Femur (tissue), 1 donor: ENCODE measurements around the gene EFNA2.
A peak's percentile ranks its signal among the peaks of the same experiment; 100 is the strongest.
"Not testable (repeated sequence)": the region's sequence is repeated elsewhere in the genome, so short reads cannot be mapped to it uniquely, and the experiment has no call there.

Experiments
- DNase-seq: peaks from one replicate; pipeline ENCODE4 v3.0.0-alpha.2; 2017

Gene EFNA2

DNA sequence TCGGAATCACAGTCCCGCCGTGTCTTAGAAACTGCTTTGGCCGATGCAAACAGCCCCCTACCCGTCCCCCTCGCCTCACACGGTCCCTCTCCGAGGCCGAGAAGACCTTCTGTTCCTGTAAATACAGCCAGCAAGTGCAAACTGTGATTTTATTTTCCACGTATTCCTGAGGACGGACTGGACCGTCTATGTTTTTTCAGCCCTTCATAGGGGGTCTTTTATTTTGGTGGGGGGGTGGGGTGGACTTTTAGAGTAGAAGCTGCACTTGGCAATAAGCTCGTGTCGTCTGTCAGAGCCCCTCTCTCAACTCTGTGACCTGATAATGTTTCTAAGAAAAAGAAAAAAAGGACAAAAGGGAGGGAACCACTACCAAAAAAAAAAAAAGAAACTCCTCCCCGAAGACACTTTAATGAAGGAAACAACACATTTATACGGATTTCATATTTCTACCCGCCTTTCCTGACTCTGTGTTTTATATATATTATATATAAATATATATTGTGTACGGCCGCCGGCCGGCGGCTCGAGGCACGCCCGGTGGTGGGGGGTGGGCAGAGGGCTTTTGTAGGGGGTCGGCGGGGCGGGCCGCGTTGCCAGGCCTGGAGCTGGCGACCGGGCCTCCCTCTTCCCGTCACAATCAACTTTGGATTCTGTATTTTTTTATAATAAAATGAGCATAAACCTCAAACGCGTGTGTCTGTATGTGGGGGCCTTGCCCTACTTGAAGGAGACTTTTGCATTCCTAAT lies 15.2 kb downstream of the EFNA2 start:
- DNase-seq: no peak

DNA sequence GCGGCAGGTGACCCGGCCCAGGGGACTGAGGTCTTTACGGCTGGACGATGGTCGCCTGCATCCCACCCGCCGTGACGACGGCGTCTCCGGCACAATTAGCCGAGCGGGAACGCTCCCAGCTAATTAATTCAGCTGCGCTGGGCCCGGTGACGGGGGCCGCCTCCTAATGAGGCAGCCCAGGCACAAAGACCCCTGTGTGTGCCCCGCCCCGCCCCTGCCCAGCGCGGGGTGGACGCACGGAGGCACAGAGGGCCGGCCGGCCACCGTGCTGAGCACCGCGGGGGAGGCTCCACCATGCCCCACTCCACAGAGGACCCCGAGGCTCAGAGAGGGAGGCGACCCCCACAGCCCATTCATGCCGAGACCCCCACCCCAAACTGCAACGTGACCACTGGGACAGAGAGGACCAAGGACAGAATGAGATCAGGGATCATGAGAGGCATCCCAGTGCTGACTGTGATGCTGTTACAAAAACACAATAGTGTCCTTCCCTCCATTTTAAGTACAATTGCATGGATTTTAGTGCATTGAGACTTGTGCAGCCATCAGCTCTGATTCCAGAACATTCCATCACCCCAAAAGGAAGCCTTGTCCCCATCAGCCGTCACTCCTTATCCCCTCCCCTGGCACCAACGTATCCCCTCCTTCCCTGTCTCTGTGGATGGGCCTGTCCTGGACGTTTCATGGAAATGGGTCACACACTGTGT lies 17.0 kb downstream of the EFNA2 start:
- no peak for DNase-seq

DNA sequence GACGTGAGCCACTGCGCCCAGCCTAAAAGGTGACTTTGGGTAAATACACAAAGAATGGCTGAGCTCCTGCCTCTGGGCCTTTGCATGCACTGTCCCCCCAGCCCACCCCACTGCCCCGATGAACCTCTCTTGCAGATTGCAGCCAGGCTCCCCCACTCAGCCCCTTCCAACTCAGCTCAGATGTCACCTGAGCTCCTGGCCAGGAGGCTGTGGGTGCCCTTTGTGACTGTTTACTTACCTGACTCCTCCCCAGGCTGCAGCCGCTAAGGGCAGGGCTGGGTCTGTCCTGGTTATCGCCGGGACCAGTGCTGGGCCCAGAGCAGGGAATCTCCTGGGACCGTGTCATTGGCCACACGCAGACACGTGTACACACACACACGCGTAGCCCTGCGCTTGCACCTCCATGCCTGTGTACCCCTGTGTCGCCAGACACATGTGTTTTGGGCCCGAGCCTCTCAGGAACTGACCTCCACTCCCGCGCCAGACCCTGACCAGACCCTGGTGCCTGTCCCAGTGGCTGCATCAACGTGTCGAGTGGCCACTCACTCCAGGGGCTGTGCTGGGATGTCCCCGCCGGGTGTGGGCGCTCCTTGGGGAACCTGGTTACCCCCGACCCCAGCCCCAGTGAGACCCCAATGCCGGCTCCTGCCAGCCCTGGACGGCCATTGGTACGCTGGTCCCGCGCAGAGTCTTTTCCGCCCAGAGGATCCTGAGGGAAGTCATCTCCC lies 18.7 kb downstream of the EFNA2 start:
- DNase-seq: no peak

DNA sequence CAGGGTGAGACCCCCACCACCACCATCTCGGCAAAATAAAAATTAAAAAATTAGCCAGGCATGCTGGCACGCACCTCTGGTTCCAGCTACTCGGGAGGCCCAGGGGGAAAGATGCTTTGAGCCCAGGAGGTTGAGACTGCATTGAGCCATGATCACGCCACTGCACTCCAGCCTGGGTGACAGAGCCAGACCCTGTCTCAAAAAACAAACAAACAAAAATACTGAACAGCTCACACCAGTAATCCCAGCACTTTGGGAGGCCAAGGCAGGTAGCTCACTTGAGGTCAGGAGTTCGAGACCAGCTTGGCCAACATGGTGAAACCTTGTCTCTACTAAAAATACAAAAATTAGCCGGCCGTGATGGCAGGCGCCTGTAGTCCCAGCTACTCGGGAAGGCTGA lies 19.7 kb downstream of the EFNA2 start:
- DNase-seq: not testable (repeated sequence)

DNA sequence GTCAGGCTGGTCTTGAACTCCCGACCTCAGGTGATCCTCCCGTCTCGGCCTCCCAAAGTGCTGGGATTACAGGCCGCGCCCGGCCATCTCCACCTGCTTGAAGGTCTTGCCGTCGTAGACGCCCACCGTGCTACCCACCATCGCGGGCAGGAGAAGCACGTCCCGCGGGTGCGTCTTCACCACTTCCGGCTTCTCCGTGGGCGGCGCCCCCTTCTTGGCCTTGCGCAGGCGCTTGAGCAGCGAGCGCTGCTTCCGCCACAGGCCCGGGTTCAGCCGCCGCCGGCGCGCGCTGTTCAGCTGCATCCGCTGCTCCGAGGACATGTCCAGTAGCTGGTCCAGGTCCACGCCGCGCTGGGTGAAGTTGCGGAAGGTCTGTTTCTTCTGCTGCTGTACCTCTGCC lies 21.6 kb downstream of the EFNA2 start:
- no peak for DNase-seq

DNA sequence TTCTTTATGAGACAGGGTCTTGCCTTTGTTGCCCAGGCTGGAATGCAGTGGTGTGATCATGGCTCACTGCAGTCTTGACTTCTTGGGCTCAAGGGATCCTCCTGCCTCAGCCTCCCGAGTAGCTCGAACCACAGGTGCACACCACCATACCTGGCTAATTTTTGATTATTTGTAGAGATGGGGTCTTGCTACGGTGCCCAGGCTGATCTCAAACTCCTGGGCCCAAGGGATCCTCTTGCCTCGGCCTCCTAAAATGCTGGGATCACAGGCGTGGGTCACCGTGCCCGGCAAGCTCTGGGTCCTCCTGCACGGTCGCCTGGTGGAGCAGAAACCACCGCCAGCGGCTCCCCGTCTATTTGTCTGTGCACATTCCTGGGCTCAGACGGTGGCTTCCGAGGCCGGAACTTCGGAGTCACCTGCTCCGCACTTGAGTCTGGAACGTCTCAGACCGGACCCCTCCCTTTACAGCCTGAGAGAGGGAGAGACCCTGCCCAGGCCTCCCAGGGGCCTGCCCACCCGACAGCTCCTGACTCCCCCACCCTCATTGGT lies 22.2 kb downstream of the EFNA2 start:
- DNase-seq: peak; percentile 14

DNA sequence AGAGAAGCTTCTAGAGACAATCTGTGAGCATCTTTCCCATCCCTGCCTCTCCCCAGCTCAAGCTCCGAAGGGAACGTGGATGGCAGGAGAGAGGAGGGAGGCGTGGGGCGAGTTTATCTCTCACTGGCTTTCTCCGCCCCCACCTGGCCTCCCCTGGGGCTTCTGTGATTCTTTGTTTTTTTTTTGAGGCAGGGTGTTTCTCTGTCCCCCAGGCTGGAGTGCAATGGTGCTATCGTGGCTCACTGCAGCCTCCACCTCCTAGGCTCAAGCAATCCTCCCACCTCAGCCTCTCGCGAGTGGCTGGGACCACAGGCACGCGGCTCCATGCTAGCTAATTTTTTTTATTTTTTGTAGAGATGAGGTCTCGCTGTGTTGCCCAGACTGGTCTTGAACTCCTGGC lies 23.0 kb downstream of the EFNA2 start:
- no peak for DNase-seq

DNA sequence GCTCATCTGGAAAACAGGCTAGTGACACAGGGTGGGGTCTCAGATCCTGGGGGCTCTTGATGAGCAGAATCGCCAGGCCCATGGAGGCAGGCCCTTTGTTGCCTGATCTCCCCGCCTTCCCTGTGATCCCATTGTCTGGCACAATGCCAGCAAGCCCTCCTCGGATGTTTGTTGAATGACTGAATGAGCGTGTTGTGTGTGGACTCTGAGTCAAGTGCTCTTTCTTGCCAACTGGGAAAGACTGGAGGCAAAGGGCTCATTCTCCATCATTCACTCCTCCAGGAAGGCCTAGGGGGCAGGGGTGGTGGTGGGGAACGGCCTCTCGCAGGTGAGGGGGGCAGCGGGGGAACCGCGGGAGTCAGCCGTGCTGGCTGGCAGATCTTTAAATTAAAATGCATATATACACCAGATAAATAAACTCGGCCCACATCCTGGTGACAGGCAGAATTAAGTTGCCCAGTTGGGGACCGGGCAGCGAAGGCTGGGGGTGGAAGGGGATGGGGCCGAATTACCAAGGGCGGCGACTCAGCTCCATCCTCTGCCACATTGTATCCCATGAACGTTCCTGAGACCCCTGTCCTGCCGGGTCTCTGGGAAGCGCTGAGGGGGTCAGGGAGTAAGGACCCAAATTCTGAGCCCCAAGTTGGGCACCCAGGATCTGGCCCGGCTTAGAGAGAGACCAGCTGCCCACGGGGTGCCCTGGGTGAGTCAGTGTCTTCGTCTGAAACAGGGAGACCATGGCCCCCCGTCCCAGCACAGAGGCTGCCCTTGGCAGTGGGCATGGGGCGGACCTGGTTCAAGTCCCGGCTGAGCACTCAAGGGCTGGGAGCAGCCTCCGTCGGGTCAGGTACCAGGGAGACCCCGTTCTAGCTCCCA lies 24.5 kb downstream of the EFNA2 start:
- peak; percentile 20 for DNase-seq

DNA sequence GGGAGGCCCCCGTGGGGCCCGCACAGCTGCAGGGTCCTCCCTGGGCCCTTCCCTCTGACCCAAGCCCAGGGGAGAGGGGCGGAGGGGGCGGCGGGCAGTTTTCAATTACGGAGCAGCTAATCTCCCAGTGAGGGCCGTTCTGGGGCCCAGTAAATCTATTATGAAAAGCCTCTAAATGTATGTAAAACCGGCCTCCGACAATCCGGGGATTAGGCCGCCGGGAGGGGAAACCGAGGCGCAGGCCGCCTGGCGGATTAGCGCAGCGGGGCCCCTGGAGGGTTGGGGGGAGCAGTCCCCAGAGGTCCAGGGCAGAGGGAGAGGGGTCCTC lies 25.1 kb downstream of the EFNA2 start:
- DNase-seq: no peak

DNA sequence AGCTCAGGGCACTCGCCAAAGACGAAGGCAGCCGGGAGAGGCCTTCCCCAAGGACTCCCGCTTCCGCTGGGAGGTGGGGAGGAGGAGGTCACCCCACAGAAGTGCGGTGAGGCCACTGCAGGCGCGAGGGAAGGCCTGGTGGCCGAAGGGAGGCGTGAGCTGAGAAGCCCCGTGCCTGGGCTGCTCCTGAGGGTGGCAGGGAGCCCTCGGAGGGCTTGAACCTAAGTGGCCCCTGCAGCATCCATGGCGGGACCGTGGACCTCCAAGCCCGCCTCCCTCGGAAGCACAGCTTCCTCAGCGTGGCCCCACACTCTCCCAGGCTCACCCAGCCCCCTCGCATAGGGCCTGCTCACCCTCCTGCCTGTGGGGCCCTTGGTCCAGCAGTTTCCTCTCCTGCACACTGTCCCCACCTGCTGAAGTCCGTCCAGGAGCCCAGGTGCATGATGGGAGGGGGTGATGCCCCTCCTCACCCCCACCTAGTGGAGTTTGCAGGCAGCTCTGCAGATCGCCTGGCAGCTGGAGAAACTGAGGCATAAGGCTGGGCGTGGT lies 25.9 kb downstream of the EFNA2 start:
- DNase-seq: peak; percentile 16

DNA sequence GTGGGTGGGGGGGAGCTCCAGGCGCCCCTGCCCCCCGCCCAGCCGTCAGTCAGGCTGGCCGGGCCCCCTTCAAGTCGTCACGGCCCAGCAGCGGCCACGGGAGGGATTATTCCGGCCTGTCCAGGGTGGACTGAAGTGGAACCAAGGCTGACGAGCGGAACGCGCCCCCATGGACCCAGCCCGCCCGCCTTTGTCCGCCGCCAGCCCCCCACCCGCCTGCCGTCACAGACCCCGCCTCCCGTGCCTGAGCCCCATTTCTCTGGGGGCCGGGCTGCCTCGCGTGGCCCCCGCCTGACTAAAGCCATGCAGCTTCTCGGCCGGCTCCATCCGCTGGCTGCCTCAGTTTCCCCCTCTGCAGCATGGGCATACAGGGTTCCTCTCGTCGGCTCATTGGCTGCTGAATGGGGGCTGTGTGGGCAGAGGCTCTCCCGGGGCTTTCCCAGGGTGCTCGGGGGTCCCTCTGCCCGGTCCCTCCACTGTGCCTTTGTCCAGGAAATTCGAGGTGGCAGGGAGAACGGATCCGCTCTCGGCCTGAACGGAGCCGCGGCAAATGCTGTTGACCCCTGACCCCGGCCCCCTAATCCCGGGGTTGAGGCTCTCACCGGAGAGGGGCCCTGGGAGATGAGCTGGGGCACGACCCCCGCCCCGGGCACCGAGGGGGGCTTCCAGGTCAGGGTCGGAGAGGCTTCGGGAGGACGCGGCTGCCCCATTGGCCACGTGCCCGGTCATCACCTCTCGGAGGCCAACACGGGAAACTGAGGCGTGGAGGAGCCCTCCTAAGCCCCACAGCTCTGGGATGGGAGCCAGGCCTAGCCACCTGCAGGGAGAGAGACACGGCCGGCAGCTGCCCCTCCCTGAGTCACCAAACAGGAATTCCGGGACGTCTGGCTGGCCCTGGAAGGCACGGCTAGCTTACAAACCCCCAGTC lies 27.4 kb downstream of the EFNA2 start:
- peak; percentile 39 for DNase-seq

DNA sequence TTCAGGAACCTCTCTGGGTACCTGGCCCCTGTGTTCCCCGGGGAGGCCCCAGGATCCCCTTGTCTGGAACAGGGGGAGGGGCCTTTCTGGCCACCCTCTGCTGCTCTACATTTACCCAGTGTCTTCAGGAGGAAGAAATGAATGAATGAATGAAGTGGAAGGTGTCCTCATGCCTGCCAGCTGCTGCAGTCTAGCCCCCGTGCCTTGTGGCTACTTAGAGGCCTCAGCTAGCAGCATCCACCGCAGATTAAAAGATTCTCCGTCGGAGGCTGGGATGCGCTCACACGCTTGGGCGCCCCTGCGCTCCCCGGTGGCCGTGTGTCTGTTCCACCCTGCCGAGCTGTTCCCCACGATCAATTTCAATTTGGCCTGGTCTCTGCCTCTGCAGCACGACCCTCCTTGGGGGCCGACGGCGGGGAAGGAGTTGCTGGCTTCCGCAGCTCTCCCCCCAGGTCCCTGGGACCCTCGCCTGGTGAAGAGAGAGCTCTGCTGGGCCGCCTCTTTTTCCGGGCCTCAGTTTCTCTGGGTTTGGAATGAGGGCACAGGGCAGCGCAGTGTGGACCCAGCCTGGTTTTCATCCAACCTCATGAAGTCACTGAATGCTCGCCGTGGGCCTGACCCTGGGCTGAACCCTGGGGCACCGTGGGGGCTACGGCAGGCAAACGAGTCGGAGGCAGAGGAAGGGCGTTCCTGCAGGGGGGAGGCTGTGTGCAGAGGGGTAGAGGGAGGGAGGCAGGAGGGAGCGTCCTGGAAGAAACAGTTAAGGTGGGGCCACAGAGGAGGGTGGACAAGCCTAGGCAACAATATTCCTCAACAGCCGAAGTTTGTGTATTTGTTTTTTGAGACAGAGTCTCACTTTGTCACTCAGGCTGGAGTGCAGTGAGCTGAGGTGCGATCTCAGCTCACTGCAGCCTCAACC lies 28.3 kb downstream of the EFNA2 start:
- peak; percentile 17 for DNase-seq

DNA sequence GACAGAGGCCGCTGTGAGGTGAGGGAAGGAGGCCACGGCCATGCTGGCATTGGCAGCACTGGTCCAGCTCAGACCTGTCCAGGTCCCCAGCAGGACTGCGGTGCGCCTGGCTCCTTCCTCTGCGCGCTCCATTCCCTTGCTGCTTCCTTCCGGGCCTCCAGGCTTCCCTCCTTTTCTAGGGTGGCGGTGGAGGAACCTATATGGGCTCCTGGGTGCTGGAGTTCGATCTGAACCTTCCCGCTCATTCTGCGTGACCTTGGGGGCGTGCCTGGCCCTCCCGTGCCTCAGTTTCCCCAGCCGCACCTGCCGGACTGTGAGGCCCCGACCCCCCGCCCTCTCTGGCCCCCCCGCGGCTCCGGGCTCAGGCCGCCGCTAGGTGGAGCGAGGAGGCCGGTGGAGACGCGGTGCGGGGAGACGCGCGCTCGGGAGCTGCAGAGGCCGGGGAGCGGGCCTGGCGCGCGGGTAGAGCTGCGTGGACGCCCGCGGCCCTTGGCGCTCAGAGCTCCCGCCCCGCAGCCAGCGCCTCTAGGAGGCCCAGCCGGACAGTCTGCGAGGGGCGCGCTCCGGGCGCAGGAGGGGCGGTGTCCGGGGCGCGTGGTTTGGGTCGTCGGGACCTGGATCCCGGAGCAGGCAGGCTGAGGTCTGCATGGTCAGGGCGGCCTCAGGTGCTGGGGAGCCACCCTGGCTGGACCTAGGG lies 29.9 kb downstream of the EFNA2 start:
- DNase-seq: peak; percentile 58

DNA sequence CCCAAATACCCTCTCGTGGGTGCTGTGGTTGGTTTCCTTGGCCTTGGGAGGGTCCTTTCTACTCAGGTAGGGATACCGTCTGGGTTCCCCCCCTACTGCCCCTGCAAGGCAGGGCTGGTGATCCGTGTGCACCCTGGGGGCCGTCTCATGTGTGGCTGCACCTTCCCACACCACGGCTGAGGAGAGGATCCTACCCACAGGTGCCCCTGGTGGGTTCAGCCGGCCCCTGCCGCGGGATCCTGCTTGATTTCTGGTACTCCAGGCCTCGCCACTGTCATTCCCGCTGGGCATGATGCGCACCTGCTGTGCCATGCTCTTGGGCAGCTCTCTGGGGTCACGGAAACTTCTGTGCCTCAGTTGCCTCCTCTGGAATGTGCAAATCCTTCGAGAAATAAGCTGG lies 30.8 kb downstream of the EFNA2 start:
- DNase-seq: no peak

DNA sequence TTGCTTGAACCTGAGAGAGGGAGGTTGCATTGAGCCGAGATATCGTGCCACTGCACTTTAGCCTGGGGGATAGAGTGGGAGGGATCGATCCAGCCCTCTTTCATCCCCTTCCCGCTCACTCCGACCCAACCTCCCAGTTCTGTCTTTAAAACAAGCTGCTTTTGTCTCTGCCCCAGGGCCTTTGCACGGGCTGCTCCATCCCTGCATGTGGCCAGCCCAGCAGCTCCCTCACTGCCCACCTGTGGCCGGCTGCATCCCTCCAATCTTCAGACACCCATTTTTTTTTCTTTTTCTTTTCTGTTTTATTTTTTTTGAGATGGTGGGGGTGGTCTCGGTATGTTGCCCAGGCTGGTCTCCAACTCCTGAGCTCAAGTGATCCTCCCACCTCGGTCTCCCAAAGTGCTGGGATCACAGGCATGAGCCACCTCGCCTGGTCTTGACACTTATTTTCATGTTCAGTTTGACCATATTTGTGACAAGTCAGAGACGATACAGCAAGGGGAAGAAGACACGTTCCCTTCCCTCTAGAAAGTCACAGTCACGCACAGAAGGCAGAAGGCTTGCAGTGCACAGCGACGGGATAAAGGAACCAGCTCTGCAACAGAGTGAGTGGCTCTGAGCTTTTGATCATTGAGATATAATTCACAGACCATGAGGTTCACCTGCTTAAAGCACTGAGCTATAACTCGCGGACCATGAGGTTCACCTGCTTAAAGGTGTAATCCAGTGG lies 31.8 kb downstream of the EFNA2 start:
- DNase-seq: no peak

DNA sequence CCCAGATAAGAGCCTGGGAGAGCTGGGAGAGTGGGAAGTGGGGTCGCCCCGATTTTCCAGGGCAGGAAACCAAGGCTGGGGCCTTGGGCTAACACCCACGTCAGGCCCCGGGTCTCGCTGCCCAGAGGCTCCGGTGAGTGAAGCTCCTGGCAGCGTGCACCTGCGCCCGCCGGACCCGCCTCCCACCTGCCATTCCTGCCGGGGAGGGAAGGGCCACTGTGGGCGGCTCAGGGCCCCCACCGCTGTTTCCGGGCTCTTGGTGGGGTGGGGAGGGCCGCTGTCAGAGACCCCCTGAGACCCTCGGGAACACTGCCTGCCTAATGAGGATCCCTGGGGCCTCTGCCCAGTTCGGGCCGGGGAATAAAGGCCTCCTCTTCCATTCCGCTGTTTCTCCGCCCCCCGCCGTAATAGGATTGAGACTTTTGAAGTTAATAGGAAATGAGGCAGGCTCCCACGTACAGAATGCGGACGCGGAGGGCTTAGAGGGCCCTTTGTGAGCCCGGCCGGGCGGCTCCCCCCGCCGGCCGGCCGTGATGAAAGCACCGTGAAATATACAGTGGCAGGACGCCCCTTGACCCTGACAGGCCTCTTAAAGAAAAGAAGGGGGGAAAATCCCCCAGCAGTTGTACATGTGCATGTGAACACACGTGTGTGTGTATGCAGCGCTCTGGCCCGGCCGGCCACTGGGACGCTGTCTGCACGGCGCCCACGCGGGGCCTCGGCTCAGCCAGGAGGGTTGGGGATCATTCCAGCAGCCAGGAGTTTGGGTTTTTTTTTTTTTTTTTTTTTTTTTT lies 33.2 kb downstream of the EFNA2 start:
- DNase-seq: no peak

DNA sequence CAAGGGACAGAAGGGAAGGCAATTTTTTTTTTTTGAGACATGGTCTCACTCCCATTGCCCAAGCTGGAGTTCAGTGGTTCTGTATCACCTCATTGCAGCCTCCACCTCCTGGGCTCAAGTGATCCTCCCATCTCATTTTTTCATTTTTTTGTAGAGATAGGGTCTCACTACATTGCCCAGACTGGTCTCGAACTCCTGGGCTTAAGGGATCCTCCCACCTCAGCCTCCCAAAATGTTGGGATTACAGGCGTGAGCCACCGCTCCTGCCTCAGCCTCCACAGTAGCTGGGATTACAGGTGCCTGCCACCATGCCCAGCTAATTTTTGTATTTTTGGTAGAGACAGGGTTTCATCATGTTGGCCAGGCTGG lies 34.6 kb downstream of the EFNA2 start:
- not testable (repeated sequence) for DNase-seq

DNA sequence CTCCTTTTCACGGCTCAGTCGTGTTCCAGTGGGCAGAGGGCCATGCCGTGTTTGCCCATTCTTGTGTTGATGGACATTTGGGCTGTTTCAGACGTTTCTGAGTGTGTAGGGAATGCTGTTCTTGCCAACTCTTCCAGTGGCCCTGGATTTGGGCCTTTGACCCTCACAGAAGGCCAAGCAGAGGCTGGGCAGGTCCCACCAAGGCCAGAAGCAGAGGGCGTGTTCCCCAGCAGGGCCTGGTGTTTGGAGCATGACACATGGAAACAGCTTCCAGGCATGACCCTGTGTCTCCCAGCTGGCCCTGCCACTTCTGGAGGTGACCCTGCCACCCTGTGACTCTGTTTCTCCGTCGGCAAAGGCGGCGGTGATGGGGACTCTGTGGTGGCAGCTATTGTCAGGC lies 35.9 kb downstream of the EFNA2 start:
- DNase-seq: no peak
